DOHH2 (cell line): ENCODE results near the gene LGALS14.

Experiments used
- CTCF ChIP-seq: fragments of 200-600 bp; sonication (generic); IDR thresholded peaks from one replicate; pipeline ENCODE4 v1.5.1; 2014; ENCODE audit warnings: antibody characterized with exemption, mild to moderate bottlenecking, low read depth, low read length; ENCODE audit not compliant: poor library complexity, severe bottlenecking
- EZH2phosphoT487 ChIP-seq: fragments of 200-600 bp; sonication (generic); IDR thresholded peaks from 2 replicates; pipeline ENCODE4 v1.6.1; 2017; ENCODE audit warnings: borderline replicate concordance, mild to moderate bottlenecking, antibody characterized with exemption, low read length, moderate library complexity, mixed read lengths

- no peak for TF ChIP-seq CTCF
- no peak for TF ChIP-seq EZH2phosphoT487
These were observed 48.5 kb downstream of the LGALS14 start for GRCh38 chr19:39752795-39753194.
